Measurements from ENCODE around the gene ITIH5.

ITIH5 gene

GRCh38 chr10:7587168-7587864 lies 79.5 kb downstream of the ITIH5 start:
- no peak for DNase-seq (ENCODE audit: low read depth in 2 of 2)

DNA sequence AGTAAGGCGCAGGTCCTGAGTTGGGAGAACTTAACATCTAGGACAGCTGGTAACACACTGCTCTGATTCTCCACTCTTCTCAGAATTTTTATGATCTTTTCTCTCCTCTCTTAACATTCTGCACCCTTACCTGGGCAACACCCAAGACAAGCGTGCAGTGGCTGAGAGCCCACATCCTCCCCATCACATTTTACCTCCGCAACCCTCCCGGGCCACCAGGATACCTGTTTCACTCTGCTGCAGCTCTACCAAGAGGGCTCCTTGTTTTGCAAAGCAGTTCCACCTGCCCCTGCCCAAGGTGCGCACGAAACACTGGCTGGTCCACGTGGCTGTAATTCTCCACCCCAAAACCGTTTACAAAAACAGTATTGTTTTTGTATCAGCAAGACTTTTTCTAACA lies 81.5 kb downstream of the ITIH5 start:
- DNase-seq (ENCODE audit: low read depth in 2 of 2): no peak

GRCh38 chr10:7583626-7584025 lies 83.1 kb downstream of the ITIH5 start:
- DNase-seq (ENCODE audit: low read depth in 2 of 2): no peak

DNA sequence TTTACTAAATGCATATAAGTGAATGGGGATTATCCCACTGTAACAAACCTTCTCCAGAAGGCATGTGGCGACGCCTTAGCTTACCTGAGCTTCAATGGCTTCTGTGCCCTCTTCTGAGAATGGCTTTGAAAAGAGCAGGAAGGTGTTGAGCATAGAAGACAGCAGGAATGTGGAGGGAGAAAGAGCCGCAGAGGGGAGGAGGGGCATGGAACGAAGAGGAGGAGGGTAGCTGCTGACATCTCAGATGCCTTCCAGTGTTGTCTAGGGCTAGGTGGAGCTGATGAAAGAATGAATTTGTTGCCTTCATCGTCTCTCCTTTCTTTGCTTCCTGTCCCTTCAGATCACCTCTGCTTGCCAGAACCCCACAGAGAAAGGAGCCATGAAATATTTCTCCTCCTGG lies 86.2 kb downstream of the ITIH5 start:
- no peak for DNase-seq (ENCODE audit: low read depth in 2 of 2)

GRCh38 chr10:7579681-7580080 lies 87.1 kb downstream of the ITIH5 start:
- DNase-seq (ENCODE audit: low read depth in 2 of 2): no peak

- DNase-seq (ENCODE audit: low read depth in 2 of 2): no peak
Measured at GRCh38 chr10:7577579-7577978, 89.2 kb downstream of the ITIH5 start.

DNA sequence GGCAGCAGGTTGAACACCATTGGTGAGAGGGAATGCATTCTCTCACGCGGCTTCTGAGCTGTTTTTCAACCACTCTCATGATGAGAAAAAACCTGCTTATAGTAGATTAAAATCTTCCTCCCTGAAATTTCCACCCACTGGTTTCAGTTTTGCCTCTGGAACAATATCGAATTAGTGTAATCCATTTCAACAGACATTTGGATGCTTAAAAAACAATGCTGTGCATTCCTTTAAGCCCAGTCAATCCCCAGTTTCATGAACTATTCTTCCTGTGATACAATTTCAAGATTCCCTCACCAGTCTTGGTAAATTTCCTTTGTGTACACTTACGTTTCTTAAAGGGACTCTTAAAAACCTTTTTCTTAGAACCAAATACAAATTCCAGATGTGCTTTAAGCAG lies 89.6 kb downstream of the ITIH5 start:
- DNase-seq (ENCODE audit: low read depth in 2 of 2): no peak

DNA sequence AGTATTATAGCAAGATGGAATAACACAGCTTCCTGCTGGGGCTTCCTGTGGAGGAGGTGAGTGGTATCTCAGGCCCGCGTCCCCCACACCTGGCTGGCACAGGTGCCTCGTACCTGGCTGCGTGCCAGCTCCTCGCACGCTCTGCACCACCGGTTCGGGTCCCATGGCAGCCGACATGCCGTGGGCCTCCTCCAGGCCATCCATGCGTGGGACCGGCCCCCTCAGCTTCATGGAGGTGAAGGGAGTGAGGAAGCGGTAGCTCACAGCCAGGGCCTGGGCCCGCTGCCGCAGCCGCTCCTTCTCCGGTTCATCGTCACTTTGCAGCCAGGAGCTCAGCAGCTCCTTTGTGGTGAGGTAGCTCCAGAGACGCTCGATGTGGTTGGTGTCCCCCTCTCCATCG lies 90.4 kb downstream of the ITIH5 start:
- no peak for DNase-seq (ENCODE audit: low read depth in 2 of 2)

GRCh38 chr10:7572391-7572790 lies 94.4 kb downstream of the ITIH5 start:
- no peak for DNase-seq (ENCODE audit: low read depth in 2 of 2)

- no peak for DNase-seq (ENCODE audit: low read depth in 2 of 2)
Measured at GRCh38 chr10:7571981-7572380, 94.8 kb downstream of the ITIH5 start.

DNA sequence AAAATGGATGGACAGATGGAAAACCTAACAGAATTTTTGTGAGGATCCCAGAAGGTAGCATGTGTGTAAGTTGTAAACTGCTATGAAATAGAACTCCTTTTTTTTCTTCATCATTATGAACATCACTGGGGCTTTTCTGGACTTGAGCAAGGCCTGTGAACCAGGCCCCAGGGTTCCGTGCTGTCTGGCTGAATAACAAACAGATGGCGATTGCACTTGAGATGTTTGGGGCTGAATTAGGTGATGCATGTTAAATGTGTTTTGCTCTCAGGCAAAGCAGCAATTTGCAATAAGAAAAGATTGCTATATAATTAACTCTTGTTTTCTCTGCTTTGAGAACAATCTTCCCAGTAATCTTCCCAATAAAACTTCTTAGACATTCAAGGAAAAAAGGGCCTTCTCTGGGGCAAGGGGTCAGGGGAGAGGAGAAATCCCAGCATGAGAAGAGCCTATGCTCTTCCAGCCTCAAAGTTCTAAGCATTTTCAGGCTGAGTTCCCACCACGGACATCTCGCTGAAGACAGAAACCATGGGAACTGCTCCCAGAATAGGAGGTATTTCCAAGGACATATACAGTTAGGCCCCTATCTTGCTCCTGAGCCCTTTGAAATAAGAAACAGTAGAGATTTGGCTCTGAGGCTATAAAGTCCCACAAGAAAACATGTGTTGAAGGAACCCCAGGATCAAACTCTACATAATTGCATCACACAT lies 98.7 kb downstream of the ITIH5 start:
- no peak for DNase-seq (ENCODE audit: low read depth in 2 of 2)

DNA sequence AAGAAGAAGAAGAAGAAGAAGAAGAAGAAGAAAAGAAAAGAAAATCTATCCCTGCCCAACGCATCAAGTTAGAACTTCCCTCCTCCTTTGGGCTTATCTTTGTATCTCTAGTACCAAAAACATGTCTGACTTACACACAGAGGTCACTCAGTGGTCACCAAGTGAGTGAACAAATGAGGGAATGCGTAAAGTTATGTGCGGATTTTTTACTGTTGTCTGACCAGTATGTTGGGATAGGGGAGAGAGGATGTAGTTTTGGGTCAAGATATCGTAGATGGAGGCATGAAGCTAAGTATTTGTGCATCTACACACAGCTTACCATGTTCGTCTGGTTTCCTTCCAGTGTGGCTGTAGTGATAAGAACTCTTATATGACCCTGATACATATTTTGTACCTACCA lies 99.9 kb downstream of the ITIH5 start:
- DNase-seq (ENCODE audit: low read depth in 2 of 2): no peak

- no peak for DNase-seq (ENCODE audit: low read depth in 2 of 2)
Measured at GRCh38 chr10:7565871-7566270, 100.9 kb downstream of the ITIH5 start.

DNA sequence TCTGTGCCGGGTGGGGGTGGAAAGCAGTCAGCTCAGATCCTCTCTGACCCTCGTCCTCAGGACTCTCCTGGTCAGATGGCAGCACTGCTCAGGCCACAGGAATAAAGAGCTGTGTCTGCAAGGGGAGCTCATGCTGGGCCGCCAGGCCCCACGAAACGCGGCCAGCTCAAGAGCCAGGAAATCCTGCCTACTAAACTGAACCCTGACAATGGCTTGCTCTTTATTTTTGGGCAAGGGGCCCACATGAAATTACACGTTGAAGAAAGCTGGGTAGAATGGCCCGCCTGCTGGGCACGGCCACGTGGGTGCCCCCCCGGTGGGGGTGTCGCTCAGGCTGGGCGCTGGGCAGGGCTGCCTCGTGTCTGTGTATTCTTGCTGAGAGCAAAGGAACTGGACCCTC lies 103.0 kb downstream of the ITIH5 start:
- no peak for DNase-seq (ENCODE audit: low read depth in 2 of 2)

DNA sequence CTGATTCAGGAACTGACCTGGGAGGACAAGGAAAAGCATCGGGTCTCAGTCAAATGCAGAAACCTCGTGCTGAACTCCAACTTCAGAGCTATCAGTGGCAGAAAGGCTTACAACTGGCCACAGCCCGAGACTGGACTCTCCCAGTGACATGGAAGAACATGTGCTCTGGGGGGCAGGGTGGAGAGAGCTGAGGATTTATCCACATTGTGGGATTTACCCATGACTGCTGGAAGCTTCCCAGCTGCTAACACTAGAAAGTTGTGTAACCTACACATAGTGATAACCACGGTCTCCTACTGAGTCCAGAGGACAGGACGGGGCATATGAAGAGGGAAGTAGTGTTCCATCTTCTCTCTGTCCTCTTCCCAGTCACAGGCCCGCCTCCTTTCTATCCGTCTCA lies 103.4 kb downstream of the ITIH5 start:
- no peak for DNase-seq (ENCODE audit: low read depth in 2 of 2)

- DNase-seq (ENCODE audit: low read depth in 2 of 2): no peak
Measured at GRCh38 chr10:7561985-7562384, 104.8 kb downstream of the ITIH5 start.

GRCh38 chr10:7561216-7561893 lies 105.4 kb downstream of the ITIH5 start:
- no peak for DNase-seq (ENCODE audit: low read depth in 2 of 2)

DNA sequence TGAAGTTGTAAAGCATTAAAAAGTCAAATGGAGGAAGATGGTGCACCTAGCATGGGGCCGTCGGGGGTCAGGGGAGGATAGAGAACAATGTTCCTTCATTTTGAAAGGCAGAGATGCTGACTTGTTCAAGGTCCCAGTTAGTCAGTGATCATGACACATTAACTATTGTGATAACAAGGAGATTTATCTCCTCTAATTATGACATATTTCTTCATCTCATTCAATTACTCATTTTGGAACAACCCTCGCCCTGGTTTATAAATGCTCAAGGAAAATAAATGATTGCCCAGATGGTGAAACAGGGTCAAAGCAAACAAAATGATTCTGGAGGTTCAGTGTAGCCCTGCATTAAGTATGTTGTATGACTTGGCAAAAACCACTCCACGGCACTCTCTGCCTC lies 106.2 kb downstream of the ITIH5 start:
- DNase-seq (ENCODE audit: low read depth in 2 of 2): no peak

GRCh38 chr10:7559386-7559785 lies 107.4 kb downstream of the ITIH5 start:
- DNase-seq (ENCODE audit: low read depth in 2 of 2): no peak

DNA sequence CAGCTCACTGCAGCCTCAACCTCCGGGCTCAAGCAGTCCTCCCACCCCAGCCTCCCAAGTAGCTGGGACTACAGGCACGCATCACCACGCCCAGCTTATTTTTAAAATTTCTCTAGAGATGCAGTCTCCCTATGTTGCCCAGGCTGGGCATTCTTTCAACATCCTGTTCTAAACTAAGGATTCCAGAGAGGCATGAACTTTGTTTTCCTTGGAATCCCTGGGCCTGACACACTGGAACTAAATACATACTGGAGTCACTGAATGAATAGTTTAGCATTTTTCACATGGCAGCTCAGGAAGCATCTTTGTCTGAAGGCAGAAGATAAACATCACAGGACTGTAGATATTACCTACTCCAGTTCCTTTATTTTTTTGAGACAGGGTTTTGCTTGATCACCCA lies 108.7 kb downstream of the ITIH5 start:
- no peak for DNase-seq (ENCODE audit: low read depth in 2 of 2)

DNA sequence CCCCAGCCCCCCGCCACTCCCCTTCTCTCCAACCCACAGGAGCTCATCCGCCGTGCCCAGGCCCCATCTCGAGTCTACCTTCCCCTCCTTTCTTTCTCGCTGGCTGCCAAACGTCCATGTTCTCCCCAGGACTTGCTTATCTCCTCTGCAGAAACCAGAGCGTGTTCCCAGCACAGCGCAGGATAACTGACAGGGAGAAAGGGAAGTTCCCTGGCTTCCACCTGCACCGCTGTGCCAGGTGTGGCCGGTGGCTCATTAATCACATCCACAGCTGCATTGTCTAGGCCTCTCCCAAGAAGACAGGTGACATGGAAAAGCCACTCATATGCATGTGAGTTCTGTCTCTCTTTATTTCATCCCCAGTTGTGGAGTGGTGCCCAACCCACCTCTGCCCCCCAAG lies 113.2 kb downstream of the ITIH5 start:
- no peak for DNase-seq (ENCODE audit: low read depth in 2 of 2)

GRCh38 chr10:7551950-7552716 lies 114.6 kb downstream of the ITIH5 start:
- DNase-seq (ENCODE audit: low read depth in 2 of 2): no peak

Data from stimulated activated CD4-positive, alpha-beta T cell treated with anti-CD3 and anti-CD28 coated beads, Interleukin-15, amount 100 ng/mL, for 48 hours (primary cell).